ENCODE measurements around the gene MEG3.

Gene MEG3

GRCh38 chr14:100825713-100826331 lies at the start of gene MEG3:
MEG3 (plus strand) TSS chr14:100826118.
- Mint-ChIP-seq H3K4me1 (peaks cover 59% of the 10 kb centered on the region), H3K9me3 (peaks cover 15% of the 10 kb centered on the region), H3K36me3 (ENCODE audit: low read depth) (peaks cover 11% of the 10 kb centered on the region), H3K27ac (peak within 1 kb of the TSS; percentile 75 to 93 (median 82)), H3K27me3 (ENCODE audit: low read depth) (peaks cover 3% of the 10 kb centered on the region), H3K4me3 (peak within 1 kb of the TSS in 2 of 3 experiments; percentile 5 to 19)
- TF ChIP-seq CTCF (IDR thresholded peaks at IDR 0.05; ENCODE audit: unreplicated experiment in 3 of 3) = no peak

- no peak overlapping the region for H3K4me3 Mint-ChIP-seq
- no peak for TF ChIP-seq CTCF (IDR thresholded peaks at IDR 0.05; ENCODE audit: unreplicated experiment in 3 of 3)
- H3K4me1 Mint-ChIP-seq = peaks cover 62% of the 10 kb centered on the region
- H3K27me3 Mint-ChIP-seq (ENCODE audit: low read depth) = peaks cover 15% of the 10 kb centered on the region
- H3K9me3 Mint-ChIP-seq = peaks cover 2% of the 10 kb centered on the region
- H3K36me3 Mint-ChIP-seq (ENCODE audit: low read depth) = no peaks in the 10 kb centered on the region
- H3K27ac Mint-ChIP-seq = peak overlapping the region in 2 of 3 experiments; percentile 28 to 81
Measured at GRCh38 chr14:100776681-100777365, 49.1 kb upstream of the MEG3 start.

- Mint-ChIP-seq H3K27ac (peak overlapping the region; percentile 21 to 81 (median 28)), H3K27me3 (ENCODE audit: low read depth) (peaks cover 17% of the 10 kb centered on the region), H3K4me3 (peak overlapping the region in 1 of 3 experiments; percentile 23), H3K9me3 (no peaks in the 10 kb centered on the region), H3K36me3 (ENCODE audit: low read depth) (no peaks in the 10 kb centered on the region), H3K4me1 (peaks cover 64% of the 10 kb centered on the region)
- TF ChIP-seq CTCF (IDR thresholded peaks at IDR 0.05; ENCODE audit: unreplicated experiment in 3 of 3) = no peak
Measured at GRCh38 chr14:100777366-100777817, 48.5 kb upstream of the MEG3 start.

- H3K27me3 Mint-ChIP-seq (ENCODE audit: low read depth) = peaks cover 18% of the 10 kb centered on the region
- TF ChIP-seq CTCF (IDR thresholded peaks at IDR 0.05; ENCODE audit: unreplicated experiment in 3 of 3) = no peak
- H3K27ac Mint-ChIP-seq = peak overlapping the region; percentile 21 to 81 (median 28)
- H3K9me3 Mint-ChIP-seq = no peaks in the 10 kb centered on the region
- H3K4me3 Mint-ChIP-seq = peak overlapping the region in 1 of 3 experiments; percentile 23
- no peaks in the 10 kb centered on the region for H3K36me3 Mint-ChIP-seq (ENCODE audit: low read depth)
- peaks cover 70% of the 10 kb centered on the region for H3K4me1 Mint-ChIP-seq
Measured at GRCh38 chr14:100777818-100778525, 47.9 kb upstream of the MEG3 start.

- Mint-ChIP-seq H3K27ac (peak overlapping the region in 2 of 3 experiments; percentile 28 to 61), H3K4me1 (peaks cover 75% of the 10 kb centered on the region), H3K36me3 (ENCODE audit: low read depth) (no peaks in the 10 kb centered on the region), H3K9me3 (no peaks in the 10 kb centered on the region), H3K27me3 (ENCODE audit: low read depth) (peaks cover 22% of the 10 kb centered on the region), H3K4me3 (peak overlapping the region in 1 of 3 experiments; percentile 2)
- no peak for TF ChIP-seq CTCF (IDR thresholded peaks at IDR 0.05; ENCODE audit: unreplicated experiment in 3 of 3)
Measured at GRCh38 chr14:100778526-100778882, 47.4 kb upstream of the MEG3 start.
